ENCODE measurements around the gene TMX4. TPM values are rescaled to one million over a fixed set of nuclear protein-coding genes. Genes with fewer than 3 reads are reported as not detected.

Gene TMX4
- total RNA-seq, 2 donors from 2014 or later: 19.1 to 21.2 TPM

- Histone ChIP-seq H3K27me3 (ENCODE audit: control insufficient read depth, insufficient read depth, low read length, poor library complexity, severe bottlenecking) (no peaks in the 10 kb centered on the region), H3K27ac (ENCODE audit: low read depth, low read length) (no peak overlapping the region), H3K9ac (ENCODE audit: extremely low read depth, low read length, poor library complexity, severe bottlenecking) (no peak overlapping the region), H3K36me3 (ENCODE audit: control insufficient read depth, insufficient read depth, low read length) (no peaks in the 10 kb centered on the region), H3K4me1 (ENCODE audit: control insufficient read depth, insufficient read depth, low read length) (no peaks in the 10 kb centered on the region), H3K4me3 (ENCODE audit: low read length) (no peak overlapping the region), H3K9me3 (ENCODE audit: control insufficient read depth, low read length) (no peaks in the 10 kb centered on the region)
- no peak overlapping the region for H3K4me3 Mint-ChIP-seq
- H3K4me1 Mint-ChIP-seq: no peaks in the 10 kb centered on the region
- no peak for TF ChIP-seq CTCF (conservative IDR thresholded peaks at IDR 0.05)
- H3K27ac Mint-ChIP-seq: no peak overlapping the region
- no peaks in the 10 kb centered on the region for H3K9me3 Mint-ChIP-seq
- no peaks in the 10 kb centered on the region for H3K27me3 Mint-ChIP-seq (ENCODE audit: insufficient read depth)
- no peaks in the 10 kb centered on the region for H3K36me3 Mint-ChIP-seq (ENCODE audit: low read depth)
- no peak for DNase-seq
These were observed 41.4 kb upstream of the TMX4 start for GRCh38 chr20:8060977-8061376.

- no peaks in the 10 kb centered on the region for H3K4me1 ChIP-seq (ENCODE audit: control insufficient read depth, insufficient read depth, low read length)
- H3K9me3 ChIP-seq (ENCODE audit: control insufficient read depth, low read length): no peaks in the 10 kb centered on the region
- no peak overlapping the region for H3K27ac ChIP-seq (ENCODE audit: low read depth, low read length)
- H3K4me1 Mint-ChIP-seq: no peaks in the 10 kb centered on the region
- H3K27me3 Mint-ChIP-seq (ENCODE audit: insufficient read depth): no peaks in the 10 kb centered on the region
- no peak overlapping the region for H3K9ac ChIP-seq (ENCODE audit: extremely low read depth, low read length, poor library complexity, severe bottlenecking)
- DNase-seq: no peak
- no peaks in the 10 kb centered on the region for H3K27me3 ChIP-seq (ENCODE audit: control insufficient read depth, insufficient read depth, low read length, poor library complexity, severe bottlenecking)
- H3K4me3 ChIP-seq (ENCODE audit: low read length): no peak overlapping the region
- no peak overlapping the region for H3K4me3 Mint-ChIP-seq
- TF ChIP-seq CTCF (conservative IDR thresholded peaks at IDR 0.05): no peak
- H3K27ac Mint-ChIP-seq: no peak overlapping the region
- no peaks in the 10 kb centered on the region for H3K9me3 Mint-ChIP-seq
- WGBS, 2 experiments (ENCODE audit: insufficient coverage in 1 of 2, insufficient read length in 1 of 2): 89% methylated on average over 3 of the region's 3 CpGs
- H3K36me3 Mint-ChIP-seq (ENCODE audit: low read depth): no peaks in the 10 kb centered on the region
- no peaks in the 10 kb centered on the region for H3K36me3 ChIP-seq (ENCODE audit: control insufficient read depth, insufficient read depth, low read length)
These were observed 38.3 kb upstream of the TMX4 start for GRCh38 chr20:8057871-8058270.

GRCh38 chr20:8055096-8055495 is 35.5 kb upstream of the TMX4 start:
- TF ChIP-seq CTCF (conservative IDR thresholded peaks at IDR 0.05): no peak
- H3K9me3 Mint-ChIP-seq: no peaks in the 10 kb centered on the region
- Histone ChIP-seq H3K4me1 (ENCODE audit: control insufficient read depth, insufficient read depth, low read length) (no peaks in the 10 kb centered on the region), H3K36me3 (ENCODE audit: control insufficient read depth, insufficient read depth, low read length) (no peaks in the 10 kb centered on the region), H3K27ac (ENCODE audit: low read depth, low read length) (no peak overlapping the region), H3K9me3 (ENCODE audit: control insufficient read depth, low read length) (no peaks in the 10 kb centered on the region), H3K4me3 (ENCODE audit: low read length) (no peak overlapping the region), H3K27me3 (ENCODE audit: control insufficient read depth, insufficient read depth, low read length, poor library complexity, severe bottlenecking) (no peaks in the 10 kb centered on the region), H3K9ac (ENCODE audit: extremely low read depth, low read length, poor library complexity, severe bottlenecking) (no peak overlapping the region)
- WGBS, 2 experiments (ENCODE audit: insufficient coverage in 1 of 2, insufficient read length in 1 of 2): 87 to 92% methylated on average over 3 of the region's 3 CpGs
- H3K4me1 Mint-ChIP-seq: peaks cover 6% of the 10 kb centered on the region
- H3K27ac Mint-ChIP-seq: no peak overlapping the region
- no peak for DNase-seq
- H3K36me3 Mint-ChIP-seq (ENCODE audit: low read depth): no peaks in the 10 kb centered on the region
- H3K4me3 Mint-ChIP-seq: no peak overlapping the region
- H3K27me3 Mint-ChIP-seq (ENCODE audit: insufficient read depth): no peaks in the 10 kb centered on the region

Measured in endodermal cell (in vitro differentiated cells).